HG02943 (cell line): Measurements from ENCODE around the gene GSG1L.

Experiments
- ATAC-seq: cut with Tn5 transposase; IDR thresholded peaks from one replicate; pipeline ENCODE4 v1.9.1; 2021; ENCODE audit warnings: mild to moderate bottlenecking, low read depth, moderate library complexity; ENCODE audit not compliant: unreplicated experiment

GSG1L gene

GRCh38 chr16:27803775-27804549 lies 259.6 kb downstream of the GSG1L start:
- ATAC-seq = no peak

GRCh38 chr16:27802664-27803439 lies 260.7 kb downstream of the GSG1L start:
- ATAC-seq = no peak

- no peak for ATAC-seq
Measured at GRCh38 chr16:27801289-27801945, 262.1 kb downstream of the GSG1L start.

GRCh38 chr16:27800817-27801216 lies 262.7 kb downstream of the GSG1L start:
- no peak for ATAC-seq

- ATAC-seq = no peak
Measured at GRCh38 chr16:27799896-27800295, 263.6 kb downstream of the GSG1L start.

- no peak for ATAC-seq
Measured at GRCh38 chr16:27798241-27798640, 265.3 kb downstream of the GSG1L start.

- ATAC-seq = no peak
Measured at GRCh38 chr16:27795992-27796614, 267.4 kb downstream of the GSG1L start.

GRCh38 chr16:27793249-27793622 lies 270.3 kb downstream of the GSG1L start:
- ATAC-seq = no peak

GRCh38 chr16:27792486-27793248 lies 270.8 kb downstream of the GSG1L start:
- ATAC-seq = no peak

- no peak for ATAC-seq
Measured at GRCh38 chr16:27791404-27791719, 272.2 kb downstream of the GSG1L start.

GRCh38 chr16:27790546-27791403 lies 272.7 kb downstream of the GSG1L start:
- ATAC-seq = no peak

- no peak for ATAC-seq
Measured at GRCh38 chr16:27789595-27790241, 273.8 kb downstream of the GSG1L start.

GRCh38 chr16:27789150-27789549 lies 274.4 kb downstream of the GSG1L start:
- ATAC-seq = no peak

GRCh38 chr16:27787665-27788064 lies 275.8 kb downstream of the GSG1L start:
- ATAC-seq = no peak

- ATAC-seq = no peak
Measured at GRCh38 chr16:27786923-27787625, 276.4 kb downstream of the GSG1L start.

- ATAC-seq = no peak
Measured at GRCh38 chr16:27786221-27786922, 277.1 kb downstream of the GSG1L start.

GRCh38 chr16:27785307-27785678 lies 278.2 kb downstream of the GSG1L start:
- ATAC-seq = no peak
